HG03025 (cell line): ENCODE measurements around the gene TSPAN11.

Experiments
- ATAC-seq: cut with Tn5 transposase; IDR thresholded peaks from one replicate; pipeline ENCODE4 v1.9.1; 2021; ENCODE audit warnings: mild to moderate bottlenecking, moderate library complexity; ENCODE audit not compliant: unreplicated experiment, low FRiP score

The TSPAN11 gene

DNA sequence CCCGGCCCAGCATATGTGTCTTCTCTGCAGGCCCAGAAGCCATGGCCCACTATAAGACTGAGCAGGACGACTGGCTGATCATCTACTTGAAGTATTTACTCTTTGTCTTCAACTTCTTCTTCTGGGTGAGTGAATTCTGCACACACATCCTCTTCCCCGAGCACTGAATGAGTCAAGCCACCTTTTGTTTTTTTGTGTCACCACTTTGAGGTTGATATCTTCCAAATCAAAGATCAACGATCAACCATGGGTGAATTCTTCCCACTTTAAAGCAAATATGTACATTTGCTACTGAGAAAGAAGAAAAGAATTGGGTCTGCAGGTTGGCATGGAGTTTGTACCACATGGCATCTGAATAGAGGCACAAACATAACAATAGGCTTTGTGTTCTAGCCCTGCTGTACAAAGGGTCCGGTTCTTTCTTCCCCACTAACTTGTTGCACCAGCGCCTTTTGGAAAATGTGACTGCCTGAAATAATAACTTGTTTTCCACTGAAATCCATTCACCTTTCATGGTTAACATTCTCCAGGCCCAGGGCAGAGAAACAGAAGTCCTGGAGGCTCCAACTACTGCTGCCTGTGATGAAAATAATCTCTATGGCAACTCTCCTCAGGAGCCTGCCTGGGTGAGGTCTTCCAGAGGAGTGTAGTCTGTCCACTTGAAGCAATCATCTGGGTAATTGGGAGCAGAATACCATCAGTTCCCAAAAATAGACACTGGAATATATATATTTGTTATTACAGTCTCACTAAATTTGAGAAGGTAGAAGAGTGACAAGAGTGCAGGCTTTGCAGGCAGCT, 27.6 kb downstream of the TSPAN11 start:
- no peak for ATAC-seq

DNA sequence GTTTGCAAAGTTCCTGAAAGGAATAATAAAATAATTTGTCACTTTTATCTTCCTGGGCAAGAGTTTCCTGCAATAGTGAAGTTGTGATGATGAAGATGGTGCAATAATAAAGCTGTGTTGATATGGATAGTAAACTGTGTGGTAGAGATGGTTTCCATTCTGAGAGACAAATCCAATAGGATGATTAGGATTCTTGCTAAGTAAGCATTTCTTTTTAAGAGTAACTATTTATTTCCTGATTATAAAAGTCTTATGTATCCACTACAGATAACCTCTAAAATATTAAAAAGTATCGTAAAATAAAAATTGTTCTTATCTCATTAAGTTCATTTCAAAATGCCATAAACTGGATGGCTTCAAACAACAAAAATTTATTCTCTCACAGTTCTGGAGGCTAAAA, 28.7 kb downstream of the TSPAN11 start:
- ATAC-seq = no peak

DNA sequence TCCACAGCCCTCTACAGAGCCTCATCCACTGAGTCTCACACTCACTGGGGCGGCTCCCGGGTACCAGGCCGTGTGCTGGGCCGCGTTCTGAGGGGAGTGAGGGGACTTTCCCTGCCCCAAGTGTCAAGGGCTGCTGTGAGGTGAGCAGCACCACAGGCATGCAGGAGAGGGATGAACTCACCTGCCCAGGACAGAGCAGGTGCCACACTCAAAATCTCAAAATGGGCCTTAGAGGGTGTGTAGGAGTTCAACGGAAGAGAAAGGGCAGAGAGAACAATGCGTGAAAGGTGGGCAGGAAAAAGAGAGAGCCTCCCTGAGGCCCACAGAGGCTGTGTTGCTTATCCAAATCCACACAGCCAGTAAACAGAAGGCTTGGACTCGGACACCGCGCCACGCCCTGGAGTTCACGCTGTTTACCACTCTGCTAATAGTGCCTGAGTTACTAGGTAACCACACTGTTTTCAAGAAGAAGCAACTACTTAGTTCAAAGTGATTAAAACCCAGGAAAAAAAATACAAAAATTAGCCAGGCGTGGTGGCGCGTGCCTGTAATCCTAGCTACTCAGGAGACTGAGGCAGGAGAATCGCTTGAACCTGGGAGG, 32.7 kb downstream of the TSPAN11 start:
- no peak for ATAC-seq

DNA sequence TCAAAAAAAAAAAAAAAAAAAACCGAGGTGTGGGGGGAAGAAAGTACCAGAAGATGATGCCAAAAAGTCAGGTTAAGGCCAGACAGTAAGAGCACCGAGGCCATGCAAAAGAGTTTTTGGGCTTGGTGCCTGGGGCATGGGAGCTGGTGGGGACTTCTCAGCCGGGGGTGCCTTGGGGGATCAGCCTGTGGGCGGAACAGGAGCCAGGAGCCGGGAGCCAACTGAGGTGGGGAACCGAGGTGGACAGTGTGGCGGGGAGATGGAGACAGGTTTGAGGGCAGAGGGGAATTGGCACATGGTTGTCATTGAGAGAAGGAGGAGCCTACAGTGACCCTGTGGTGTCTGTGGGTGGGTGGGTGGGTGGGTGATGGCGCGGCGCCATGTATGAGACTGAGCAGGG, 33.2 kb downstream of the TSPAN11 start:
- ATAC-seq = no peak

DNA sequence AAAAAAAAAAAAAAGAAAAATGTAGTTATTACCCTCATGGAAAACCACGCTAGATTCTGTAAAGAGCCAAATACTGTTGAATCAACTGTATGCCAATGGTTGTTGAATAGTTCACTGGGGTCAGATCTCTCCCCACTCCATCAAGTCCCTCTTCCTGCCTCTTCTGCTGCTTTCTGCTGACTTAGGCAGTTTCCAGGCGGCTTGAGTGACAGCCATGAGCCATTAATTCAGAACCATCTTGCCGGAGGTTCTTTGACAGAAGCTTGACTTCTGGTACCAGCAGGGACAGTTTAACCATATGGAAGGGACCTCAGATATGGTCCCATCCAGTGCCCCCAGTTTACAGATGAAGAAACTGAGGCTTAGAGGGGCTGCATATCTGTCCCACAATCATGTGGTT, 34.5 kb downstream of the TSPAN11 start:
- ATAC-seq = no peak

DNA sequence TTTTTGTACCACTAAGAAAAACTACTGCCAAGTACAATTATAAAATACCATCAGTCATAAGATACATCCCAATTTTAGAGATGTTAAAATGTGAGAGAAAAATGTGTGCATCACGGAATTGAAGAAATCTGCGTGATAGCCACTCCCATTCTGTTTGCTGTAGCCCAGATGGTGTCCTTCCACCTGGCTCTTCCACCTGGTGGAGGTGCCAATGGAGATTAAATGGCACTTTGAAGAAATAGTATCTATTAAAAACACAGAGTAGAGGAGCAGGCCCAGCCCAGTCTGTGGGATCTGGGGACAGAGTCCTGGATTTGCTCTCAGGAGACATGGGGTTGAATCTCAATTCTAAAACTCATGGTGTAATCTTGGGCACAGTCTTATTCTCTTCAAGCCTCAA, 35.5 kb downstream of the TSPAN11 start:
- no peak for ATAC-seq

DNA sequence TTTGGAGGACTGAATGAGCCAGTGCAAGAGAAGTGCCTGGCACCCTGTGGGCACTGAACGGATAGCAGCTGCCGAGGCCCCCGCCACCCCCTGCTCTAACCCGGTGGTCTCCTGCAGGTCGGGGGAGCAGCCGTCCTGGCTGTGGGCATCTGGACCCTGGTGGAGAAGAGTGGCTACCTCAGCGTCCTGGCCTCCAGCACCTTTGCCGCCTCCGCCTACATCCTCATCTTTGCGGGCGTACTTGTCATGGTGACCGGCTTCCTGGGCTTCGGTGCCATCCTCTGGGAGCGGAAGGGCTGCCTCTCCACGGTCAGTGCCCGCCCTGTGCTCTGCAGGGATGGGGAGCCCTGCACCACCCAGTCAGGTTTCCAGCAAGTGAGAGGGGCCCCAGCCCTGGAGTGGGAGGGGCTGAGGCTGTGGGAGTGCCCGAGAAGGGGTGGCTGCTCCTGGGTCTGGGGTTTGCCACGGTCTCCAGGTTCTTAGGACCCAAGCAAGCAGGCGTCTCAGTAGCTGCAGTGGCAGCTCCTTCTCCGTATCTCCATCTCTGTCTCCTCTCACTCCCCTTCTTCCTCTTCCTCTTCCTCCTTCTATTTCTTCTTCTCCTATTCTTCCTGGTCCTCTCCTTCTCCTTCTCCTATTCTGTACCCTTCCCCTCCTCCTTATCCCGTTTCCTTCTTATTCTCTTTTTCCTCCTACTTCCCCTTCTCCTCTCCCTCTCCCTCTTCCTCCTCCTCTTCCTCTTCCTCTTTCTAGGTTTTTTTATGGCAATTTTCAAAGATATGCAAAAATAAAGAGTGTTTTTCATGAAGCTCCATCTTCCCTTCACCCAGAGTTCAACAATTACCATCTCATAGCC, 37.4 kb downstream of the TSPAN11 start:
- no peak for ATAC-seq

DNA sequence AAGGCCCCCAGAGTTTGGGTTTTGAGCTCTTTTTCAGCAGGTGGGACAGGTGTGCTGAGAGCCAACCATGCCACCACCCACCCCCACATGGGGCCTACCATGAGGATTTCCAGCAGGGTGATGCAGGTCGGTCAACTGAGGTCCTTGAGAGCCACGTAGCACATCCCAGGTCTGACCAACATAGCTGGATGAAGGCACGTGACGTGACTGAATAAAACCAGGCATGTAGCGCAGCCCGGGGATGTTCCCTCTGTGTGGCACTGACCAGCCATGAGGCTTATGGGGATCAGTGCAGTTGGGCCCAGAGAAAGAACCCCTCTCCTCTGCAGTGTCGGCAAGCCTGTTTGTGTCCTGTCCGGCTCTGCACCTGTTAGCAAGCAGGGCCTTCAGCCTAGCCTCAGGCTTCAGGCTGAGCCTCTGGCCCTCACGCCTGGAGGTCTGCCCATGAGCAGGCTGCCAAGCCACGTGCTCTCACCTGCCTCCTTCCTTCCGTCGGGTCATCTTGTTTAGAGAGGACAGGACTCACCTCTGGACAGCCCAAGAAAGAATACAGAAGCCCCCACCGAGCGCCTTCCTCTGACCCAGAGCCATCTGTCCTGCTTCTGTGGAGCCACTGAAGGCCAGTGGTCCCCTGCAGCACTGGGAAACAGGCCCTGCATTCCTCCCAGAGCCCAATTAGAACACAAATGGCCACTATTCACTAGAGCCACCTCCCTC, 38.5 kb downstream of the TSPAN11 start:
- no peak for ATAC-seq

DNA sequence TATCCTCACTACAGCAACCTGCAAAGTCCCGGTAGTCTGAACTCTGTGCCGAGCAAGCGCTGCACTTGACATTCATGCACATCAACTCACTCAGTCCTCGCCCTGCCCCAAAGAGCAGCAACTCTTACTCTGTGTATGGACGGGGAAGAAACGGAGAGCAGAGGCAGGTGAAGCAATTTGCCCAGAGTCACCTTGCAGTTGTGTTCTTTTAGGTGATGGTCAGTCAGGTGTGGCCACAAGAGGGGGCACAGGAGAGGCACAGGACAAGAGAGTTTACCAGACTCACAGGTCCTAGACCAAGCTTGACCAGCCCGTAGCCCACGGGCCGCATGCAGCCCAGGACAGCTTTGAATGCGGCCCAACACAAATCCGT, 39.1 kb downstream of the TSPAN11 start:
- no peak for ATAC-seq

DNA sequence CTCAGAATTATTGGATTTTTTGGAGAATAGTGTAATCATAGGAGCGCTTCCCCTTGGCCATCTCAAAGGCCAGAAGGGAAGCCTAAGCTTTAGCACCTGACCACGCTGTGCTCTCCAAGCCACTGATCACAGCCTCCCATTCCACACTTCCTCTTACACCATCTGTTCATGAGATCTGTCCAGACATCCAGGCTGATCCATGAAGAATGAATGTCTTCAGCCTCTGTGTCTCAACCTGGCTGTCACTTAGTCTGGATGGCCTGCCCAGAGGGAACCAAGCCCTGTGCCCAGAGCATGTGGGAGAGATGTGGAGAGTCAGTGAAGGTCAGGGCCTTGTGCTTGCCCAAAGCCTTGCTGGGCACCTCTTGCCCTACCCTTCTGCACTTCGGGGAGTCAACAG, 40.5 kb downstream of the TSPAN11 start:
- ATAC-seq = no peak

DNA sequence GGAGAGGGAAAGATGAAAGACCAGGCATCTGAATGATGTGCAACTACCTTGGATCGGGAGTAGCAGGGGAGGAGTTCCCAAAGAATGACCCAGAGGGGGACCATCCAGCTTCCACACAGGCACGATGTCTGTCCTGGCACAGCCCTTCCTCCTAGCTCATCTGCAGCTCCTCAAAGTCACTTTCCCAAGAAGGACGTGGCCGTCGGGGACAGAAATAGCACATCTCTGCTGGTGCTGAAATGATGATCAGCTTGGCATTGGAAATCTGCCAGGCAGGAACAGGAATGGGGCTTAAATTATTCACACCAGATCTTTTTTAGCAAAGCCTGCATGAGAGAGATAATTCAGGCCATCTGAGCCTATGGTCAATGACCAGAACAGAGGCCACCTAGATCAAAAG, 41.7 kb downstream of the TSPAN11 start:
- no peak for ATAC-seq

DNA sequence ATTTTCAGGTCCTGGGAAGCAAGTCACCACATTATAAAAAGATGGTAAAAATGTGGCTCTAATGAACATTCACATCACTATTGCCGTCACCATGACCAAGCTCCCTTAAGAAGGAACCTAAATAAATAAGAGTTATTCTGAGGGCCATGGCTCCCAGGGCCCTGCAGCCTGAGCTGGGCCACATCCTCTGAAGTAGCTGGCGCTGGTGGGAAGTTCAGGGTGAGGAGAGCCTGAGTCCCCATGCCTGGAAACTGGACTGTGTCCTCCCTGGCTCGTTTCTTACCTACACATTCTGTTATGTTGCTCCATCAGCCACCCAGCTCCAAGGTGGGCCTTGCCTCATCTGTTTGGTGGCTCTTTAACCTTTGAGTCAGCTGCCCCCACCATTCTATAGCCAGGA, 42.5 kb downstream of the TSPAN11 start:
- ATAC-seq = no peak

DNA sequence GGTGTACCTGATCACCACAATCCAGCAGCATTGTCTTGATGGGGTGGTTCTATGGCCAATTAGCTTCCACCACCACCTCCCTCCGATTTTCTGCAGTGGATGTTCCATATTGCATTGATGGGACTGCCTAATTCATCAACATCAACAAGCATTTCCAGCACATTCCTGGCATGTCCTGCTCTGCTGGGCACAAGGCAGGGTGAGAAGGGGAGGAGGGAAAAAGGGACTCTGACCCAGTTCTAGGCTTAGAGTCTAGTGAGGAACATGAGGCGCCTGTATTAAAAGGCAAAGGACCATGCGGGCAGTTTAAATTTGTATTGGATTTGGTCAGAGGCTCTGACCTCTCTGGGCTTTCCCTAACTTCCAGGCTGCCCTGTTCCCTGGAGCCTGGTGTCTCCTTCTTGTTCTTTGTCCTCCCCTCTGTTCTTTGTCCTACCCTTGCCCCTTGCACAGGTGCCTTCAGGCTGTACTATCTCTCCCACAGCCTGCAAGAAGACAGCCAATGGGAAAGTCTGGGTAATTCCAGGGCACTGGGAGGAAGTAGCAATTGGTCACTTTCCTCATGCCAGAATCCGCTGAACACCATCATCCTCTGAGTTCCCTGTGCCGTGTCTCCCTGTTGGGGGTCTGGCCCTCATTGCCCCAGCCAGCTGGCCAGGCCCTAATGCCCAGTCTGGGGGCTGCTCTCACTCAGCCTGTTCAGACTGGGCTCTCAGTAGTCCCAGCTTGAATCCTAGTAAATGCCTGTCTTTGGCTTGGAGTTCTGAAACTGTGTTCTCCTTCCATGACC, 43.3 kb downstream of the TSPAN11 start:
- no peak for ATAC-seq

DNA sequence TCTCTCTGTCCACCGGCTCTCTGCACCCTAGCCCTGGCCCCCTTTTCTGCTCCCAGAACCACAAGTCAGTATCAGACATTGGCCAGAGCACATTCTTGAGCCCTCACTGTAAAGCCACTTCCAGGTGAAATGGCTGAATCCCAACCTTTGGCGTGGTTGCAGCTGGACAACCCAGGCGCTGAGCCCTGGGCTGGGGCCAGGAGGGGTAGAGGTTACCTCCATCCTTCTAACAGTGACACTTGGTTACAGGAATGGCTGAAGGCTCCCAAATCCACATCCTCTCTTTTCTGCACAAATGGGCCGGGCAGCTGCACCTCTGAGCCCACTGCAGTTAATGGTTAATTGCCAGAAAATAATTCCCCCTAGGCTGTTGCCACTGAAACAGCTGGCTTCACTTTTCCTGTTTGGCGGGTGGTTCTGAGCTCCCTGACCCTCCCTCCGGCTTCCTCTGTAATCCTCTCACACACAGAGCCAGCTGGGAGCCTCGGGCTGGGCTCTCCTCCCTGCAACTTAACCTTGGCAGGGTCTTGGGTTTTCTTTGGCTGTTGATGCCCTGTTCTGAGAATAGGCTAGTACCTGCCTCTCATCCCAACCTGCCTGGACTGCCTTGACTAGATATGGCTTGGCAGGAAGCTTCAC, 44.1 kb downstream of the TSPAN11 start:
- no peak for ATAC-seq

DNA sequence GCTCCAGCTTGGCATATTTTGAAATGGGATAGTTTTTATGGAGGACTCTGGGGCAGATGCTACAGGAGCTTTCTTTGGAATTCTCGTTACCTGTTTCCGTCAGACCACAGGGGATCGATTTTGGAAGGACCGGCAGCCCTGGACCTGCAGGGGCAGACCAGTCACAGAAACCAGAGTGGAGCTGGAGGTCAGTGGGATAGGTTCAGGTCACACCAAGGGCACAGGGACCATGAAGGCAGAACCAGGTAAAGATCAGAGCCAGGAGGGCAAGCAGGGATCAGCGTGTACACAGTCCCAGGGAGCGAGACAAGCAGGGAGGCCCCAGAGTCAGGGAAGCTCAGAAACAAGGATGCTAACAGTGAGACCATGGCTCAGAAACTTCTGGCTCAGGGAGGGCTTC, 45.5 kb downstream of the TSPAN11 start:
- ATAC-seq = no peak

DNA sequence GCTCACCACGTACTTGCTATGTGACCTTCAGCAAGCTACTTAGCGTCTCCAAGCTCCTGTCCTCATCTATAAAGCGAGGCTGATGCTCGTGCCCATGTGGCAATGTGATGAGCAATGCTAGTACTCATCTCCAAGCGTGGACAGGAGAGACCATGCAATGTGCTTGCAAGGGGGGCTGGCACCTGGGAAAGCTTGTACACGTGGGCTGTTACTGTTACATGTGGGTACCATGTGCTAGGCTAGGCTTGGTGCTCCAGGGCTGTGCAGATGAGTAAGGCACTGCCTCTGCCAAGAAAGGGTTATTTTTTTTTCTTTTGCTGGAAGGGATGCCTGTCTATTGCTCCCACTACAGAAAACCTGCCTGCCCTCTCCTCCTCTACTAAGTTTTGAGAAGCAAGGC, 46.6 kb downstream of the TSPAN11 start:
- no peak for ATAC-seq

DNA sequence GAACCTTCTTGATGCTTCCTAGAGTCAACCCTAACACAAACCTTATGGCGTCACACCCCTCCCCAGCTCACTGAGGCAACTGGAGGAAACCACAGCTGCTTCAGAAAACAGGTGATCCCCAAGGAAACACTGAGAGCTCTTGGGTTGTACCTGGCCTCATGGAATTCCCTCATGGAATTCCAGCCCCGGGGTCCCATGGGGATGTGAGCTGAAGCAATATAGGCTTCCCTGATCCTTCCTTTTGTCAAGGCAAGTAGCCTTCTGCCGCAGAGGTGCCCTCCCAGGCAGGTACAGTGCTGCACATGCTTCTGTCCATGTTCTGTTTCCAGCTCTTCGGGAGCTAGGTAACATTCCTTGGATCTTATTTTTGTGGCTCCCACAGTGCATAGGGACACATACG, 47.3 kb downstream of the TSPAN11 start:
- ATAC-seq = no peak

DNA sequence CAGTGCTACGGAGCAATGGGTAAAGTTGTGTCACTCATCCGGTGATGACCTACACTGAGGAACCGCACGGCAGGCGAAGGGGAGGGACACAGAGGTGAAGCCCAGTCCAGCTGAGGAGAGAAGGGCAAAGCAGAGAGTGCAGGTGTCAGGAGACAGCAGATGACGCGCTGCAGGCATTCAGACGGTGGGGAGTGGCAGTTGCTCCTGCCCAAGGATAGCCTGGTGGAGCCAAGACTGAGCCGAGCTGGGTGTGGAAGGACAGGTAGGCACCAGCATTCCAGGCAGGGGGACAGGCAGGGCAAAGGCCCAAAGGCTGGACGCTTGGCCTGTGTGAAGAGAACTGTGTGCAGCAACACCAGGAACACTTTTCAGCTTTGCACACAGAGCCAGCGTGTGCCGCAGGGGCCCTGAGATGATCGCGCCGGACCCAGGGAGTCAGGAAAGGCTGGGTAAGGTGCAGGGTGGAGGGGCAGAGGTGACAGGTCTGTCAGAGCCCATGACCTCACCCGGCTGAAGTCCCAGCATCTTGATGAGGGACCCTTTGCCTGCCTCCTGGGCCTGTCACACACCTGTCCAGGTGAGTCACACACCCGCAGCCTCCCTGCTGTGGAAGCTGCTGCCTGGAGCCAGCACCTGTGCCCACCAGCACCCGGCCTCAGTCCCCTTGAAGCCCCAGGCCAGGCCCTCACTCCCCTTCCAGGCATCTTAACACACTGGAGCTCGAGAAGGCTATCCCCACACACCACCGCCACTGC, 48.4 kb downstream of the TSPAN11 start:
- no peak for ATAC-seq

DNA sequence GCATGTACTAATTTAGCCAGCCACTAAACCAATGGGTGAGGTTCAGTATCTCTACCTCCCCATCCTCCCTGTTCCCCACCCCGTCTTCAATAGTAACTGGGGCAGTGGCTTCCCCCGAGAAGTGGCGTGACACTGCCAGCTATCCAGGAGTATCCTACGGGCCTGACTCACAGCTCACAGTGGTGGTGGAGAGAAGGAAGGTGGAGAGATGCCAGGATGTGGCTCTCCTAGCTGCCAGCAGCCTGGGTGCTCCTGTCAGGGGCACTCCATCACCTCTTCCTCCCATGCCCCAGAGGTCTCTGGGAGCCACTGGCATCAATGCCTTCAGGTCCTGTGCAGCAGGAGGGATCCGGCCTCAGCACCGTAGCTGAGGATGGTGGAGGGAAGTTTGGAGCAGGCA, 49.0 kb downstream of the TSPAN11 start:
- ATAC-seq = no peak
